GM19193 (cell line): Measurements from ENCODE around the gene IPCEF1.

Experiments used
- POLR2A ChIP-seq: IDR thresholded peaks from 4 replicates; pipeline ENCODE4 v1.6.1; 2011; ENCODE audit not compliant: insufficient read depth, insufficient read length; ENCODE audit errors: extremely low read depth

IPCEF1 gene

GRCh38 chr6:154358019-154358545 lies 1.5 kb upstream of the IPCEF1 start:
- TF ChIP-seq POLR2A, result no peak

- TF ChIP-seq POLR2A, result no peak
These were observed 490 bp downstream of the IPCEF1 start for GRCh38 chr6:154356113-154356512.

- TF ChIP-seq POLR2A, result peak; percentile 42
These were observed 2.3 kb downstream of the IPCEF1 start for GRCh38 chr6:154354265-154354777.

- TF ChIP-seq POLR2A, result no peak
These were observed 3.0 kb downstream of the IPCEF1 start for GRCh38 chr6:154353626-154354025.

GRCh38 chr6:154352898-154353585 lies 3.6 kb downstream of the IPCEF1 start:
- TF ChIP-seq POLR2A, result no peak

- no peak for TF ChIP-seq POLR2A
These were observed 6.3 kb downstream of the IPCEF1 start for GRCh38 chr6:154350293-154350692.

- TF ChIP-seq POLR2A, result no peak
These were observed 8.6 kb downstream of the IPCEF1 start for GRCh38 chr6:154347981-154348380.

- no peak for TF ChIP-seq POLR2A
These were observed 10.8 kb downstream of the IPCEF1 start for GRCh38 chr6:154345811-154346210.

- TF ChIP-seq POLR2A, result no peak
These were observed 12.9 kb downstream of the IPCEF1 start for GRCh38 chr6:154343473-154344308.

- TF ChIP-seq POLR2A, result no peak
These were observed 14.7 kb downstream of the IPCEF1 start for GRCh38 chr6:154341871-154342270.

- TF ChIP-seq POLR2A, result no peak
These were observed 15.3 kb downstream of the IPCEF1 start for GRCh38 chr6:154341336-154341735.

- no peak for TF ChIP-seq POLR2A
These were observed 19.1 kb downstream of the IPCEF1 start for GRCh38 chr6:154337406-154338005.

GRCh38 chr6:154331750-154332149 lies 24.9 kb downstream of the IPCEF1 start:
- TF ChIP-seq POLR2A, result no peak

- TF ChIP-seq POLR2A, result no peak
These were observed 27.0 kb downstream of the IPCEF1 start for GRCh38 chr6:154329350-154330170.

- TF ChIP-seq POLR2A, result no peak
These were observed 31.5 kb downstream of the IPCEF1 start for GRCh38 chr6:154325142-154325541.

- TF ChIP-seq POLR2A, result no peak
These were observed 36.4 kb downstream of the IPCEF1 start for GRCh38 chr6:154320181-154320580.
